Measurements from ENCODE around the gene SPINT1.

Gene SPINT1

GRCh38 chr15:40831861-40832260 is 12.0 kb upstream of the SPINT1 start:
- DNase-seq (ENCODE audit: insufficient read length) (no peak), FAIRE-seq (no peak)
- TF ChIP-seq TAF1 (IDR thresholded peaks at IDR 0.05; ENCODE audit: borderline replicate concordance, low read depth, low read length): no peak
- TF ChIP-seq POLR2AphosphoS5 (IDR thresholded peaks at IDR 0.05; ENCODE audit: low read depth, low read length): no peak
- TF ChIP-seq POLR2A (IDR thresholded peaks at IDR 0.05; ENCODE audit: low read depth, low read length): no peak

GRCh38 chr15:40832903-40833302 is 10.9 kb upstream of the SPINT1 start:
- TF ChIP-seq TAF1 (IDR thresholded peaks at IDR 0.05; ENCODE audit: borderline replicate concordance, low read depth, low read length): no peak
- no peak for TF ChIP-seq POLR2A (IDR thresholded peaks at IDR 0.05; ENCODE audit: low read depth, low read length)
- no peak for TF ChIP-seq POLR2AphosphoS5 (IDR thresholded peaks at IDR 0.05; ENCODE audit: low read depth, low read length)
- no peak for FAIRE-seq

GRCh38 chr15:40836020-40836419 is 7.8 kb upstream of the SPINT1 start:
- TF ChIP-seq POLR2A (IDR thresholded peaks at IDR 0.05; ENCODE audit: low read depth, low read length) (no peak), POLR2AphosphoS5 (IDR thresholded peaks at IDR 0.05; ENCODE audit: low read depth, low read length) (no peak), TAF1 (IDR thresholded peaks at IDR 0.05; ENCODE audit: borderline replicate concordance, low read depth, low read length) (no peak)
- DNase-seq (ENCODE audit: insufficient read length) (no peak), FAIRE-seq (no peak)

More at GRCh38 chr15:40832903-40833302, 10.9 kb upstream of the SPINT1 start:
- DNase-seq (ENCODE audit: insufficient read length): no peak

- DNase-seq (ENCODE audit: insufficient read length) (no peak), FAIRE-seq (no peak)
- TF ChIP-seq TAF1 (IDR thresholded peaks at IDR 0.05; ENCODE audit: borderline replicate concordance, low read depth, low read length) (no peak), POLR2A (IDR thresholded peaks at IDR 0.05; ENCODE audit: low read depth, low read length) (no peak), POLR2AphosphoS5 (IDR thresholded peaks at IDR 0.05; ENCODE audit: low read depth, low read length) (no peak)
These were observed 5.1 kb upstream of the SPINT1 start for GRCh38 chr15:40838756-40839155.

- no peak for DNase-seq (ENCODE audit: insufficient read length)
- FAIRE-seq: no peak
- TF ChIP-seq POLR2AphosphoS5 (IDR thresholded peaks at IDR 0.05; ENCODE audit: low read depth, low read length) (no peak), POLR2A (IDR thresholded peaks at IDR 0.05; ENCODE audit: low read depth, low read length) (no peak), TAF1 (IDR thresholded peaks at IDR 0.05; ENCODE audit: borderline replicate concordance, low read depth, low read length) (no peak)
These were observed 2.1 kb upstream of the SPINT1 start for GRCh38 chr15:40841741-40842140.

- FAIRE-seq: no peak
- TF ChIP-seq POLR2AphosphoS5 (IDR thresholded peaks at IDR 0.05; ENCODE audit: low read depth, low read length) (no peak), TAF1 (IDR thresholded peaks at IDR 0.05; ENCODE audit: borderline replicate concordance, low read depth, low read length) (no peak), POLR2A (IDR thresholded peaks at IDR 0.05; ENCODE audit: low read depth, low read length) (no peak)
These were observed 475 bp upstream of the SPINT1 start for GRCh38 chr15:40843261-40843884.

GRCh38 chr15:40844696-40845030 is 815 bp downstream of the SPINT1 start:
- FAIRE-seq: no peak
- no peak for TF ChIP-seq POLR2A (IDR thresholded peaks at IDR 0.05; ENCODE audit: low read depth, low read length)
- no peak for TF ChIP-seq TAF1 (IDR thresholded peaks at IDR 0.05; ENCODE audit: borderline replicate concordance, low read depth, low read length)
- no peak for TF ChIP-seq POLR2AphosphoS5 (IDR thresholded peaks at IDR 0.05; ENCODE audit: low read depth, low read length)
- DNase-seq (ENCODE audit: insufficient read length): no peak

More at GRCh38 chr15:40843261-40843884, 475 bp upstream of the SPINT1 start:
- no peak for DNase-seq (ENCODE audit: insufficient read length)

GRCh38 chr15:40845036-40845435 is 1.2 kb downstream of the SPINT1 start:
- DNase-seq (ENCODE audit: insufficient read length) (no peak), FAIRE-seq (no peak)
- TF ChIP-seq POLR2A (IDR thresholded peaks at IDR 0.05; ENCODE audit: low read depth, low read length): no peak
- no peak for TF ChIP-seq TAF1 (IDR thresholded peaks at IDR 0.05; ENCODE audit: borderline replicate concordance, low read depth, low read length)
- no peak for TF ChIP-seq POLR2AphosphoS5 (IDR thresholded peaks at IDR 0.05; ENCODE audit: low read depth, low read length)

GRCh38 chr15:40845511-40846284 is 1.9 kb downstream of the SPINT1 start:
- DNase-seq (ENCODE audit: insufficient read length) (no peak), FAIRE-seq (no peak)
- TF ChIP-seq POLR2AphosphoS5 (IDR thresholded peaks at IDR 0.05; ENCODE audit: low read depth, low read length) (no peak), POLR2A (IDR thresholded peaks at IDR 0.05; ENCODE audit: low read depth, low read length) (no peak), TAF1 (IDR thresholded peaks at IDR 0.05; ENCODE audit: borderline replicate concordance, low read depth, low read length) (no peak)

- DNase-seq (ENCODE audit: insufficient read length): no peak
- peak; percentile 64 for FAIRE-seq
- TF ChIP-seq TAF1 (IDR thresholded peaks at IDR 0.05; ENCODE audit: borderline replicate concordance, low read depth, low read length) (no peak), POLR2AphosphoS5 (IDR thresholded peaks at IDR 0.05; ENCODE audit: low read depth, low read length) (no peak), POLR2A (IDR thresholded peaks at IDR 0.05; ENCODE audit: low read depth, low read length) (no peak)
These were observed 3.0 kb downstream of the SPINT1 start for GRCh38 chr15:40846841-40847222.

GRCh38 chr15:40847223-40847961 is 3.5 kb downstream of the SPINT1 start:
- no peak for DNase-seq (ENCODE audit: insufficient read length)
- peak; percentile 38 for FAIRE-seq
- TF ChIP-seq POLR2AphosphoS5 (IDR thresholded peaks at IDR 0.05; ENCODE audit: low read depth, low read length): no peak
- 0 out of 2 replicates have a peak, but pooled peaks have one; percentile 15 for TF ChIP-seq TAF1 (IDR thresholded peaks at IDR 0.05; ENCODE audit: borderline replicate concordance, low read depth, low read length)

All from GM12892 (cell line).